ENCODE results near the gene RPH3AL.

The RPH3AL gene

GRCh38 chr17:300881-301280, 51.7 kb downstream of the RPH3AL start:
- no peak for DNase-seq (ENCODE audit: low spot score)
- POLR2A ChIA-PET (ENCODE audit: low non-redundant PET) = no interaction called here
- TF ChIP-seq, protein P1, sequence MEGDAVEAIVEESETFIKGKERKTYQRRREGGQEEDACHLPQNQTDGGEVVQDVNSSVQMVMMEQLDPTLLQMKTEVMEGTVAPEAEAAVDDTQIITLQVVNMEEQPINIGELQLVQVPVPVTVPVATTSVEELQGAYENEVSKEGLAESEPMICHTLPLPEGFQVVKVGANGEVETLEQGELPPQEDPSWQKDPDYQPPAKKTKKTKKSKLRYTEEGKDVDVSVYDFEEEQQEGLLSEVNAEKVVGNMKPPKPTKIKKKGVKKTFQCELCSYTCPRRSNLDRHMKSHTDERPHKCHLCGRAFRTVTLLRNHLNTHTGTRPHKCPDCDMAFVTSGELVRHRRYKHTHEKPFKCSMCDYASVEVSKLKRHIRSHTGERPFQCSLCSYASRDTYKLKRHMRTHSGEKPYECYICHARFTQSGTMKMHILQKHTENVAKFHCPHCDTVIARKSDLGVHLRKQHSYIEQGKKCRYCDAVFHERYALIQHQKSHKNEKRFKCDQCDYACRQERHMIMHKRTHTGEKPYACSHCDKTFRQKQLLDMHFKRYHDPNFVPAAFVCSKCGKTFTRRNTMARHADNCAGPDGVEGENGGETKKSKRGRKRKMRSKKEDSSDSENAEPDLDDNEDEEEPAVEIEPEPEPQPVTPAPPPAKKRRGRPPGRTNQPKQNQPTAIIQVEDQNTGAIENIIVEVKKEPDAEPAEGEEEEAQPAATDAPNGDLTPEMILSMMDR (conservative IDR thresholded peaks at IDR 0.05; ENCODE audit: low read depth) = no peak
- H3K27ac ChIP-seq = no peak overlapping the region
- CTCF ChIA-PET = no interaction called here

- H3K27ac ChIP-seq = no peak overlapping the region
- CTCF ChIA-PET = no interaction called here
- POLR2A ChIA-PET (ENCODE audit: low non-redundant PET) = no interaction called here
- TF ChIP-seq, protein P1 (conservative IDR thresholded peaks at IDR 0.05; ENCODE audit: low read depth) = no peak
- DNase-seq (ENCODE audit: low spot score) = no peak
Measured at GRCh38 chr17:299546-299945, 53.1 kb downstream of the RPH3AL start.

- POLR2A ChIA-PET (ENCODE audit: low non-redundant PET) = no interaction called here
- no peak for DNase-seq (ENCODE audit: low spot score)
- no peak overlapping the region for H3K27ac ChIP-seq
- CTCF ChIA-PET = no interaction called here
- TF ChIP-seq, protein P1 (conservative IDR thresholded peaks at IDR 0.05; ENCODE audit: low read depth) = no peak
Measured at GRCh38 chr17:298791-299450, 53.7 kb downstream of the RPH3AL start.

- ChIA-PET CTCF (no interaction called here), POLR2A (ENCODE audit: low non-redundant PET) (no interaction called here)
- H3K27ac ChIP-seq = no peak overlapping the region
Measured at GRCh38 chr17:297758-298157, 54.8 kb downstream of the RPH3AL start.

GRCh38 chr17:296906-297690, 55.5 kb downstream of the RPH3AL start:
- TF ChIP-seq, protein P1 (conservative IDR thresholded peaks at IDR 0.05; ENCODE audit: low read depth) = no peak
- ChIA-PET CTCF (interaction anchor here (0.5 kb wide), 1 partner anchor 12 kb away, joined by 3 read pairs; no protein-coding TSS in a partner anchor), POLR2A (ENCODE audit: low non-redundant PET) (no interaction called here)
- no peak overlapping the region for H3K27ac ChIP-seq
- DNase-seq (ENCODE audit: low spot score) = no peak

More at GRCh38 chr17:297758-298157, 54.8 kb downstream of the RPH3AL start:
- TF ChIP-seq, protein P1 (conservative IDR thresholded peaks at IDR 0.05; ENCODE audit: low read depth) = no peak
- no peak for DNase-seq (ENCODE audit: low spot score)

DNA sequence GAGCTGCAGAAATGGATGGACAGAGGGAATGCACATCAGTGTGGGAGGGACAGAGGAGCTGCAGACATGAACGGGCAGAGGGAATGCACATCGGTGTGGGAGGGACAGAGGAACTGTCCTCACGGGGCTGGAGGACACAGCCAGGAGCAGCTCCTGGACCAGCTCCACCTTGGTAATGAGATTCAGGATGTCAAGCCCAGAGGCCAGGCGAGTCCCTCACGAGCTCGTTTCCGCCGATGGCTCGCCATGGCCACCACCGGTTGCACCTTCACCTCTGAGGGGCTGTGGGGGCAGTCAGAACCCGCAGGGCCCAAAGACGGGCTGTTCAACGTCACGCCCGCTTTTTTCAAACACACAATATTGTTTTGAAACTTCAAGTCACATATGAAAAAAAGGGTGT, 56.2 kb downstream of the RPH3AL start:
- no peak overlapping the region for H3K27ac ChIP-seq
- ChIA-PET CTCF (interaction anchor here (0.5 kb wide), 1 partner anchor 11 kb away, joined by 3 read pairs; no protein-coding TSS in a partner anchor), POLR2A (ENCODE audit: low non-redundant PET) (no interaction called here)
- TF ChIP-seq, protein P1 (conservative IDR thresholded peaks at IDR 0.05; ENCODE audit: low read depth) = no peak
- no peak for DNase-seq (ENCODE audit: low spot score)
